BLaER1 treated with 17β-estradiol and CSF1 and Interleukin-3, amounts not matched to agents 10 nM and 100 nM (cell line): ENCODE results near the gene MGAT4C.
A peak's percentile ranks its signal among the peaks of the same experiment; 100 is the strongest.

Experiments used
- H3K27ac ChIP-seq, 11 experiments: shearing (Covaris generic); formaldehyde crosslinking; 2 replicates each; pipeline ENCODE4 v1.8.1; 2022
- H3K27me3 ChIP-seq, 11 experiments: shearing (Covaris generic); formaldehyde crosslinking; 2 replicates each; pipeline ENCODE4 v1.8.1; 2022
- H3K36me3 ChIP-seq, 11 experiments: shearing (Covaris generic); formaldehyde crosslinking; 2 replicates each; pipeline ENCODE4 v1.8.1; 2022
- H3K4me1 ChIP-seq, 10 experiments: shearing (Covaris generic); formaldehyde crosslinking; 2 replicates each; pipeline ENCODE4 v1.8.1; 2022
- H3K4me2 ChIP-seq, 11 experiments: shearing (Covaris generic); formaldehyde crosslinking; 2 replicates each; pipeline ENCODE4 v1.8.1; 2022
- H3K4me3 ChIP-seq, 10 experiments: shearing (Covaris generic); formaldehyde crosslinking; 2 replicates each; pipeline ENCODE4 v1.8.1; 2022
- H3K9ac ChIP-seq, 11 experiments: shearing (Covaris generic); formaldehyde crosslinking; 2 replicates each; pipeline ENCODE4 v1.8.1; 2022
- H3K9me3 ChIP-seq, 11 experiments: shearing (Covaris generic); formaldehyde crosslinking; replicated peaks in 1 of 11; 2 replicates each; pipeline ENCODE4 v1.8.1; 2022
- H4K20me1 ChIP-seq, 11 experiments: shearing (Covaris generic); formaldehyde crosslinking; 2 replicates each; pipeline ENCODE4 v1.8.1; 2022
- Cebpa-rat ChIP-seq, 11 experiments: shearing (Covaris generic); IDR thresholded peaks; 2 replicates each; pipeline ENCODE4 v1.8.1; 2022

The MGAT4C gene

DNA sequence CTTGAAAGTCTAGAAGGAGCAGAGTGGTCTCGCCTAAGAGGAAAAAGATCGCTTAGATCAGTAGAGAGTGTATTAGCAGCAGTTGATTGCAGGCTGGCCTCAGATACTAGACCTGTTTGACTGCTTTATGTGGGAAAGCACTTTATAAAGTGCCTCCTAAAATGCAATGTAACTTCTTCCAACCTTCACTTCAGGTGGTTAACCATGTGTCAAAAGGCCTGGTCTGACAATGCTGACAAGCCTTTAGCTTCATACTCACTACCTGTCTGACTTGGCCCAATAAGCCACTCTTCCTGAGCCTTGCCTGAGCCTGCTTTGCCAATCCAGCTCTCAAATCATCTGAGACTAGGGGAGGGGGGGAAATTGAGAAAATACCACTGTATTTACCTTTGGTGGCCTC lies 14.6 kb downstream of the MGAT4C start:
- Histone ChIP-seq H3K9me3 (no peaks in the 10 kb centered on the region), H3K9ac (no peak overlapping the region), H3K27ac (no peak overlapping the region), H3K4me3 (no peak overlapping the region), H3K36me3 (no peaks in the 10 kb centered on the region), H4K20me1 (no peaks in the 10 kb centered on the region), H3K27me3 (no peaks in the 10 kb centered on the region), H3K4me1 (no peaks in the 10 kb centered on the region), H3K4me2 (no peak overlapping the region)
- no peak for TF ChIP-seq Cebpa-rat (IDR thresholded peaks at IDR 0.05)

DNA sequence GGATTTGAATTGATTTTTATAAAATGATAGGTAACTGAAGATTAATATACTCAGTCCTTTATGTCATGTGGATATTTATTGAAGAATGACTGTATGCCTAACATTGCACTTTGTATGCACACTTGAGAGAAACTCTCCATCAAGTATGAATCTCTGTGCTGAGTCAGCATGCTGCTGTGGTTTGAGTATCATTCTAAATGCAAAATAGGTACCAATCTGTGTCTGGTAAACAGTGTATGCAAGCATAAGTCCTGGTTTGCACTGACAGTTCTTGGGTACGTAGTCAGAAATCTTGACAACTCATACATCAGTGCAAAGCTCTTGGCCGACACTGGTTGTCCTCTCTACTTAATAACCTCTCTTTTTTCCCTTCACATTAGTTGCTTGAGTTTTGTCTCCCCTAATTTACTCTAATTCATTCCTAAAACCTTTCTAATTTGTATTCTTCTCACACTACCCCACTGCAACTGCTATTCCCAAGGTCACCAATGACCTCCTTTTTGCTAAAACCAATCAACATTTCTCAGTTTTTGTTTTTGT lies 21.8 kb downstream of the MGAT4C start:
- Histone ChIP-seq H4K20me1 (no peaks in the 10 kb centered on the region), H3K4me2 (0 out of 22 replicates have a peak overlapping the region, but pooled peaks of 2 of the 11 experiments have one; percentile 1 to 29), H3K4me1 (peaks cover 0 to 18% (median 0%) of the 10 kb centered on the region in 10 experiments; a peak in 4 of 20 replicates), H3K9ac (no peak overlapping the region), H3K4me3 (no peak overlapping the region), H3K27ac (no peak overlapping the region), H3K36me3 (no peaks in the 10 kb centered on the region), H3K9me3 (no peaks in the 10 kb centered on the region), H3K27me3 (no peaks in the 10 kb centered on the region)
- no peak for TF ChIP-seq Cebpa-rat (IDR thresholded peaks at IDR 0.05)

DNA sequence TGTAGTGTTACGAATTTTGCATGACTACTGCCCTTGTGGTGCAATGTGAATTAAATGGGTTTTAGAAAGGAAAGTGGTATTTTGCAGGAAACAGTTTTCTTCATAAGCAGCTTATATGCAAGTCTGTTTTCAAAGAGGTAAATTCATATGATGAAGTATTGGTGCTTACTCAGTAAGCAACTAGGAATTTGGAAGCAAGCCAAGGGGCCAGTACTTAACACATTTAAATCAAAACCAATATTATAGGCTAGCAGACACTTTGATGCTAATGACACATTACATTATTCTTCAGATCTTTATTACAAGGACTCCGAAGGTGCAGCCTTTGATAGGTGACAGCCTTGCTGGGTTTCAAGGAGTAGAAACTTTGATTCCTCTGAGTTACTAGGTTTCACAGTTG lies 23.1 kb downstream of the MGAT4C start:
- TF ChIP-seq Cebpa-rat (IDR thresholded peaks at IDR 0.05) = no peak

DNA sequence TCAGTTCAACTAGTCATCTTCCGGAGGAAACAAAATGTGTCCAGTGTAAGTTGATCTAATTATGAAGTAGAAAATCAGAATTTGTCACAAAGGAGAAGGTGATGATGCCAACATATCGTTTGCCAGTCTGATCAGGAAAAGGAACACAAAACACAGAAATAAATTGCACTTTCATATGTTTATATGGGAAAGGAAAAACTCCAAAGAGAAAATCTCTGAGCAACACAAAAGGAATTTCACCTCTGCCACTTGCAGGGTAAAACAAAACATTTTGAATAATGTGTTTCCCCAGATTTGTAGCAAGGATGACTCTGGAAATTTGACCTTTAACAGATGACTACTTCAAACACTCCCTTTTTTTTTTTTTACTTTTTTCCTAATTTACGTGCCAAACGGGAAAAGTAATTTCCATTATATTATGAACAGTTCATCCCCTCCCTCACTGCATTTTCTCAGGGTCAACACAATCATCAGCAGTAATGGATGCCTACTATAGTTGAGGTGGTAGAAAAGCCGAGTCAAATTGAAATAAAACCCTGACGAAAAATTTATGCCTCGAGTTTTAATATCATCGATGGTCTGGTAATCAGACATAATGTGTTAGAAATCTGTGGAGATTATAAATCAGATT lies 25.6 kb downstream of the MGAT4C start:
- Histone ChIP-seq H4K20me1 (no peaks in the 10 kb centered on the region), H3K27me3 (no peaks in the 10 kb centered on the region), H3K27ac (no peak overlapping the region), H3K4me1 (peaks cover 0 to 16% (median 0%) of the 10 kb centered on the region in 10 experiments; a peak in 4 of 20 replicates), H3K36me3 (no peaks in the 10 kb centered on the region), H3K4me2 (no peak overlapping the region), H3K9me3 (0 out of 22 replicates have a peak, but pooled peaks cover 0 to 3% (median 0%) of the 10 kb centered on the region in 11 experiments), H3K9ac (no peak overlapping the region), H3K4me3 (no peak overlapping the region)
- no peak for TF ChIP-seq Cebpa-rat (IDR thresholded peaks at IDR 0.05)

More for the DNA sequence above, 23.1 kb downstream of the MGAT4C start:
- H3K9me3 ChIP-seq = no peaks in the 10 kb centered on the region
- no peaks in the 10 kb centered on the region for H3K36me3 ChIP-seq
- no peak overlapping the region for H3K9ac ChIP-seq
- H3K27ac ChIP-seq = no peak overlapping the region
- H3K4me1 ChIP-seq = peaks cover 0 to 18% (median 0%) of the 10 kb centered on the region in 10 experiments; a peak in 4 of 20 replicates
- H3K4me3 ChIP-seq = no peak overlapping the region
- no peaks in the 10 kb centered on the region for H3K27me3 ChIP-seq
- no peaks in the 10 kb centered on the region for H4K20me1 ChIP-seq
- H3K4me2 ChIP-seq = no peak overlapping the region

DNA sequence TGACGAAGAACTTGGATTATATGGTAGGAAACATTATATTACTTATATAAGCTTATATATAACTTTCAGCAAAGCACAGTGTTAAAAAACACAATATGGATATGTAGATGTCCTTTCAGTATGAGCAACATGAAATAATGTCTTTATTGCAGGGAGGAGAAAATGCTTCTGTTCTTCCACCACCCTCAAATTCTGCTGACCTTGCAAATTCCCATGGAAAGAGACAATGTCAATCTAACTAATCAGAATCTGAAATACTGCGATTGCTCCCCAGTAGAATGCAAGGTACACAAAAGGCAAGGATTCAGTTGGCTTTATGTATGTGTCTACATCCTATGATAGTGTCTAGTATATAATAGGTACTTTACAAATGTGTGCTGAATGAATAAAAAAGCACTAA lies 26.4 kb downstream of the MGAT4C start:
- H3K9me3 ChIP-seq = 0 out of 22 replicates have a peak, but pooled peaks cover 0 to 8% (median 0%) of the 10 kb centered on the region in 11 experiments
- no peak overlapping the region for H3K4me2 ChIP-seq
- no peaks in the 10 kb centered on the region for H3K27me3 ChIP-seq
- no peak overlapping the region for H3K27ac ChIP-seq
- peaks cover 0 to 7% (median 0%) of the 10 kb centered on the region in 10 experiments; a peak in 4 of 20 replicates for H3K4me1 ChIP-seq
- no peaks in the 10 kb centered on the region for H3K36me3 ChIP-seq
- no peaks in the 10 kb centered on the region for H4K20me1 ChIP-seq
- no peak for TF ChIP-seq Cebpa-rat (IDR thresholded peaks at IDR 0.05)
- no peak overlapping the region for H3K9ac ChIP-seq
- no peak overlapping the region for H3K4me3 ChIP-seq

DNA sequence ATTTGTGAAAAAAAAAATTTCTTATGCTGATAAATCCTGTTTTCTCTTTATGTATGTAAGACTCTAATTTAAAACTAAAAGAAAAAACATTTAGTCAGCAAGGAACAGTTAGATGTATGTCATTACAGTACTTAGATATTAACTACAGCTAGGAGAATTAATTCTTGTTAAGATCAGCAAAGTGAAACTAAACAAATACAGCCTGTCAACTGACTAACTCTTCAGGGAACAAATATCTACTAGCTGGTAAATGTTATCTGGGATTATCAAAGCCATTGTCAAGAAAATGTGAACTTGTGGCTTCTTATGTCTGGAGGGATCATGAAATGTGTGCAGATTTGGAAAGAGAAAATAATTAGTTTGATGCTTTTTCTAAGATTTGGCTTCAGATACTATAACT lies 27.5 kb downstream of the MGAT4C start:
- peaks cover 0 to 6% (median 0%) of the 10 kb centered on the region in 10 experiments; a peak in 2 of 20 replicates for H3K4me1 ChIP-seq
- no peaks in the 10 kb centered on the region for H4K20me1 ChIP-seq
- no peak overlapping the region for H3K9ac ChIP-seq
- H3K27me3 ChIP-seq = no peaks in the 10 kb centered on the region
- no peaks in the 10 kb centered on the region for H3K36me3 ChIP-seq
- H3K4me3 ChIP-seq = no peak overlapping the region
- no peak overlapping the region for H3K4me2 ChIP-seq
- H3K27ac ChIP-seq = no peak overlapping the region
- no peak for TF ChIP-seq Cebpa-rat (IDR thresholded peaks at IDR 0.05)
- H3K9me3 ChIP-seq = 0 out of 22 replicates have a peak, but pooled peaks cover 0 to 8% (median 0%) of the 10 kb centered on the region in 11 experiments

DNA sequence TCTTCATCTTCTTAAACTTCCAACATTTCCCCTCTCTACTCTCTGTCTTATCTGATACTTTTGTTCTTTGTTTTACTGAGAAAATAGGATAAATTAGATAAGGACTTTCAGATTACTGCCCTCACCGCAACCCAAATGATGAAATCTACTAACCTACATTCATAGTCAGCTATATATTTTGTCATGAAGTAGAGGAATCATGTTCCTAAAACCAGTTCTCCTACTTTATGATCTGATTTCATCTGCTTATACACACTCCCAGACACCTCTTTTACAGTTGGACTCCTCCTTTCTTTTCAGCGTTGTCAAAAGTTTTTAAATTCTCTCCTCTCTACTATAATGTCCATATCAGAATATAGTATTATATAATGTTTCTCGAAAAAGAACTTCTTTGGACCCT lies 29.7 kb downstream of the MGAT4C start:
- H3K36me3 ChIP-seq = no peaks in the 10 kb centered on the region
- no peak overlapping the region for H3K9ac ChIP-seq
- 0 out of 22 replicates have a peak, but pooled peaks cover 0 to 8% (median 0%) of the 10 kb centered on the region in 11 experiments for H3K9me3 ChIP-seq
- no peaks in the 10 kb centered on the region for H4K20me1 ChIP-seq
- H3K4me3 ChIP-seq = no peak overlapping the region
- H3K27me3 ChIP-seq = no peaks in the 10 kb centered on the region
- peaks cover 0 to 6% (median 0%) of the 10 kb centered on the region in 10 experiments; a peak in 2 of 20 replicates for H3K4me1 ChIP-seq
- no peak overlapping the region for H3K4me2 ChIP-seq
- TF ChIP-seq Cebpa-rat (IDR thresholded peaks at IDR 0.05) = no peak
- H3K27ac ChIP-seq = no peak overlapping the region

DNA sequence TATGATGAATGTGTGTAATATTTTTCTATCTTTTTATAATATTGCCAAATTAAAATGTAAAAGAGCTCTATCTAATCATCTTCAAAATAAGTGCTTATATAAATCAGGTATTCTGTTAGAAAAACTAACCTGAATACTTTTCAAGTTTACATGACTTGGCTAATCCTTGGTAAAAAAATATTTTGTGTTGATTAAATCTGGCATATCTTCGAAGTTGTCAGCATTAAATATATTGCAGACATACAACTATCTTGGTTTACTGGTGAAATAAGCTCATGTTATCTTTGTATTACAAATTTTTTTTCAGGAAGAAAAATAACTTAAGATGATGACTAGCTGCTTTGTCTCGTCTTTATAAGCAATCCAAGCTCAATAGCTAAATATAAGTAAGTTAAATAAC lies 39.6 kb downstream of the MGAT4C start:
- H3K27ac ChIP-seq = no peak overlapping the region
- H3K9me3 ChIP-seq = no peaks in the 10 kb centered on the region
- H3K4me2 ChIP-seq = no peak overlapping the region
- no peaks in the 10 kb centered on the region for H3K4me1 ChIP-seq
- H4K20me1 ChIP-seq = no peaks in the 10 kb centered on the region
- TF ChIP-seq Cebpa-rat (IDR thresholded peaks at IDR 0.05) = no peak
- H3K4me3 ChIP-seq = no peak overlapping the region
- no peaks in the 10 kb centered on the region for H3K36me3 ChIP-seq
- H3K27me3 ChIP-seq = no peaks in the 10 kb centered on the region
- H3K9ac ChIP-seq = no peak overlapping the region

DNA sequence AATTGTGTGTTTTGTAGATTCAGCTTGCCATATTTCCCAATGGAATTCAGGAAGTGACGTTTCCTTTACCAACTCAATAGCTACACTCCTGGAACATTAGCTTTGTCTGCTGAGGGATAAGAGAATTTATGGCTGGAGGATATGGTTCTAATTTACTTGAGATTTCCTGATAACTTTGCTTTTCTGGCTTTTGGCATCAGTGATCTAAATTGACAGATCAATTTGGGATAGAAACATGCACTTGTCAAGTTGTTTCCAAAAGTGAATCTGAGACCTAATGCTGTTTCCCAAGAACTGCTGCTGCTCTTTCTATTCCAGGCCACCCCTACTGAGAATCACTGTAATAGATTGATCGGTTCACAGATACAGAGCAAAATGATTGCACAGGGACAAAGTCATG lies 43.2 kb downstream of the MGAT4C start:
- TF ChIP-seq Cebpa-rat (IDR thresholded peaks at IDR 0.05) = no peak
- H3K27me3 ChIP-seq = no peaks in the 10 kb centered on the region
- H4K20me1 ChIP-seq = no peaks in the 10 kb centered on the region
- H3K4me1 ChIP-seq = no peaks in the 10 kb centered on the region
- no peaks in the 10 kb centered on the region for H3K36me3 ChIP-seq
- no peaks in the 10 kb centered on the region for H3K9me3 ChIP-seq
- no peak overlapping the region for H3K4me2 ChIP-seq
- no peak overlapping the region for H3K27ac ChIP-seq
- no peak overlapping the region for H3K9ac ChIP-seq
- no peak overlapping the region for H3K4me3 ChIP-seq
